ENCODE results near the gene GIPC1.
"Not testable (repeated sequence)": the region's sequence is repeated elsewhere in the genome, so short reads cannot be mapped to it uniquely, and the experiment has no call there.

The GIPC1 gene

GRCh38 chr19:14470031-14470876, 25.7 kb downstream of the GIPC1 start:
- FAIRE-seq = no peak

DNA sequence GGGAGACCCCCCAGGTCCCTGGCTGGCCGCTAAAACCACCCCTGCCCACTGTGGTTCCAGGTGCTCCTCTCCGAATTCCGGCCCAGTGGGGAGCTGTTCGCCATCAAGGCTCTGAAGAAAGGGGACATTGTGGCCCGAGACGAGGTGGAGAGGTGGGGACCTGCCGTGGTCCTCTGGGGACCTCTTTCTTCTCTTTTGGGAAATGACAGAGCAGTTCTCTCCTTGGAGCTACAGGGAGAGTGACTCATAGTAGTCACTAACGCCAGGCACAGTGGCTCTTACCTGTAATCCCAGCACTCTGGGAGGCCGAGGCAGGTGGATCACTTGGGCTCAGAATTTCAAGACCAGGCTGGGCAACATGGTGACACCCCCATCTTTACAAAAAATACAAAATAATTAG, 28.1 kb downstream of the GIPC1 start:
- no peak for FAIRE-seq

- no peak for FAIRE-seq
Measured at GRCh38 chr19:14467391-14467790, 28.5 kb downstream of the GIPC1 start.

GRCh38 chr19:14463747-14464146, 32.2 kb downstream of the GIPC1 start:
- FAIRE-seq = no peak

- FAIRE-seq = not testable (repeated sequence)
Measured at GRCh38 chr19:14462401-14462800, 33.5 kb downstream of the GIPC1 start.

DNA sequence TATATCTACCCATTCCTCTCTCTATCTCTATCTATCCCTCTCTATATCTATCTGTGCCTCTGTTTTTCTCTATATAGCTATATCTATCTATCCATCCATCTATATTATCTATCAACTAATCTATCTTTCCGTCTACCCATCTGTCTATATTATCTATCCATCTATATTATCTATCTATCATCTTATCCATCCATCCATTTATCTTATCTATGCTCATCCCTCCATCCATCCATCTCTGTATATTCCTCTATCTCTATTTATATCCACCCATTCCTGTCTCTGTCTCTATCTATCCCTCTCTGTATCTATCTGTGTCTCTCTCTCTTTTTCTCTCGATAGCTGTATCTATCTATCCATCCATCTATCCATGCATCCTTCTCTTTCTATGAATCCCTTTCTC, 35.0 kb downstream of the GIPC1 start:
- no peak for FAIRE-seq

DNA sequence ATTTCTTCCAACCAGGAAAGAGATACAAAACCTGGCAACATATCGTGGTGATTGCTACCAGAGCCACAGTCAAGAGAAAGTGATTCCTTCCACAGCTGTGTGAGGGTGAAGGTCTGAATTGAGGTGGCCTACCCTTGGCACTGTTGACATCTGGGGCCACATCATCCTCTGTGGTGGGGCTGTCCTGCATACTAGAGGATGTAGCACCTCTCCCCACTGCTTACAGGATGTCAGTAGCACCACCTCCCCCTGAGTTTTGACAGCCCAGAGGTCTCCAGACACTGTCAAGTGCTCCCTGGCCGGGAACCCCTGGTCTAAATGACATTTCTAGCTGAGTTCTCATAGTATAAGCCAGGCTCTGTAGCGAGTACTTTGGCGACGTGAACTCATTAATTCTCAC, 36.2 kb downstream of the GIPC1 start:
- FAIRE-seq = no peak

DNA sequence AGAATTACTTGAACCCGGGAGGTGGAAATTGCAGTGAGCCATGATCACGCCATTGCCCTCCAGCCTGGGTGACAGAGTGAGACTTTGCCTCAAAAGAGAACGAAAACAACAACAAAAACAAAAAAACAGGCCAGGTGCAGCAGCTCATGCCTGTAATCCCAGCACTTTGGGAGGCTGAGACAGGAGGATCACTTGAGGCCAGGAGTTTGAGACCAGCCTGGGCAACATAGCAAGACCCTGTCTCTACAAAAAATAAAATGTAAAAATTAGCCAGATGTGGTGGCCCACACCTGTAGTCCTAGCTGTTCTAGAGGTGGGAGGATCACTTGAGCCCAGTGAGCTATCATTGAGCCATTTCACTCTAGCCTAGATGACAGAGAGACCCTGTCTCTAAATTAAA, 43.6 kb downstream of the GIPC1 start:
- not testable (repeated sequence) for FAIRE-seq

DNA sequence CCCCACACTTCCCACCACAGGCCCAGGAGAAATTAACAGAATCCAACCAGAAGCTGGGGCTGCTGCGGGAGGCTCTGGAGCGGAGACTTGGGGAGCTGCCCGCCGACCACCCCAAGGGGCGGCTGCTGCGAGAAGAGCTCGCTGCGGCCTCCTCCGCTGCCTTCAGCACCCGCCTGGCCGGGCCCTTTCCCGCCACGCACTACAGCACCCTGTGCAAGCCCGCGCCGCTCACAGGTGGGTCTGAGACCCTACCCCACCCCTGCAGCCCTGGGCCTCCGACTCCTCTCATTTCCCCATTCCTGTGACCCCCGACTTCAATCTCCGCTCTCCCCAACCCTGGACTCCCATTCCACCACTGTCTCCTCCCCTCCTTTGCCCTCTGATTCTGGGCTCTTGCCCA, 45.1 kb downstream of the GIPC1 start:
- FAIRE-seq = no peak

DNA sequence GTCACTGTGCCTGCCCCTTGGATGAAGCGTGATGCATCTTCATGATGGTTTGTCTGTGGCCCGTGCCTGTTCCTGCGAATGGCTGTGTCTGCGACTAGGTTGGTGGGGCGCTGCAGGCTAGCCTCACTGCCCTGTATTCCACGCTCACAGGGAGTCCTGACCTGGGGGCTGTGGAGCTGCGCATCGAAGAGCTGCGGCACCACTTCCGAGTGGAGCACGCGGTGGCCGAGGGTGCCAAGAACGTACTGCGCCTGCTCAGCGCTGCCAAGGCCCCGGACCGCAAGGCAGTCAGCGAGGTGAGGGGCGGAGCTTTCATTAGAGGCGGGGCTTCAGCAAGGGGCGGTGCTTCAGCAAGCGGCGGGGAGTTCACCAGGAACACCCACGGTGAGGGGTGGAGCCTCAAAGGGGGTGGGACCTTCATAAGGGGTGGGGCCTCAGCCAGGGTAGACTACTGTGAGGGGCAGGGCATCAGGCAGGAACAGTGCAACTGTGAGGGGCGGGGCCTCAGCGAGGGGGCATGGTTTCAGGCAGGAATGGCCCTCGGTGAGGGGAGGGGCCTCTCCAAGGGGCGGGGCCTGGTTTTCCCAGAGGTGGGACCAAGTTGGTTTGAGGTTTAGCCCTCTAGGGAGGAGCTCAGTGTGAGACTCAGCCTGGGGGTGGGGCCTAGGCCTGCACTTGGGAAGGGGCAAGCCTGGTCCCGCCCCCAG, 45.6 kb downstream of the GIPC1 start:
- no peak for FAIRE-seq

- no peak for FAIRE-seq
Measured at GRCh38 chr19:14449321-14449720, 46.6 kb downstream of the GIPC1 start.

DNA sequence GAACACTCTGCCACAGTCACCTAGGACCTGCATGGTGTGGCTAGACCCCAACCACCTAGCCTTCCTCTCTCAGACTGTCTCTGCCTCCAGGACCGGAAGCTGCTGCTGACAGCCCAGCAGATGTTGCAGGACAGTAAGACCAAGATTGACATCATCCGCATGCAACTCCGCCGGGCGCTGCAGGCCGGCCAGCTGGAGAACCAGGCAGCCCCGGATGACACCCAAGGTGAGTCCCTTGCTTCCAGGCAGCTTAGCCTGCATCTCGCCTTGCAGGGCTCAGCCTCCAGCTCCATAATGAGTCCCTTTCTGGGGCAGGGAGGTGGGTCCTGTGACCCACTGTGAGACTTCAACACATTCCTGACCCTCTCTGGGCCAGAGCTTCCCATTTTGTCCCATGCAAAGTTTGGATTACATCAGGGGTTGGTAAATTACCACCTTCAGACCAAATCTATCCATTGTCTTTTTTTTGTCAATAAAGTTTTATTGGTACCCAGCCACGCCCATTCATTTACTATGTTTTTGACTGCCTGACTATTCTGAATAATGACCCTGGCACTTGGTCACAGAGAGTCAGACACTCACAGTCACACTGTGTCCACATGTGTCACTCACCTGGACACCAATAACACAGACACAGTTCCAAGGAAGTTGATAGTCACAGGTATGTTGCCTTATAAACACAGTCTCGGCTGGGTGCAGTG, 49.4 kb downstream of the GIPC1 start:
- FAIRE-seq = no peak

GRCh38 chr19:14443632-14444216, 52.2 kb downstream of the GIPC1 start:
- FAIRE-seq = no peak

DNA sequence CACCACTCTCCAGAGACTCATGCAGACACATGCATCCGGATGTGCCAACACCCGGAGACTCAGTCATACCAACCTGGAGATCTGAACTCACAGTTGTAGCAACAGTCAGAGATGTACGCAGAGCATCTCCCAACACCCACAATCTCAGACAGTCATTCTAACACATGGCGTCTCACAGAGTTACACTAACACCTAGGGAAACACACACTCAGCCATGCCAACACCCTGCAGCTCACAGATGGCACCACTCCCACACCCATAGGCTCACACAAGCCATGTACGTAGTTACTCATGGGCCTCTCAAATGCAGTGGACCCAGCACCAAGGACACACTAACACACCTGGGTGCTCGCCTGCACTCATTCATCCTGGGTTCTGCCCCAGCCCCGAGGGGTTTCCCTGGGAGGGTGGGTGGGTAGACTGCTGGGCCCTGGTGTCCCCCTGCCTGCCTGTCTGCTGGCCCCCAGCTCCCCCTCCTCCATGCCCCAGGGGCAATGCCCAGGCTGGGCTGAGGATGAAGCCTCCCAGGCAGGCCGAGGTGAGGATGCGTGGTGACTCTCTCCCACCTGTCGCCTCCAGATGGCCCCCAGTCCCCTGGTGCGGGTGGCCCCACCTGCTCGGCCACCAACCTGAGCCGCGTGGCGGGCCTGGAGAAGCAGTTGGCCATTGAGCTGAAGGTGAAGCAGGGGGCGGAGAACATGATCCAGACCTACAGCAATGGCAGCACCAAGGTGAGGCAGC, 52.9 kb downstream of the GIPC1 start:
- no peak for FAIRE-seq

- FAIRE-seq = no peak
Measured at GRCh38 chr19:14441041-14441938, 54.6 kb downstream of the GIPC1 start.

GRCh38 chr19:14440049-14440448, 55.9 kb downstream of the GIPC1 start:
- no peak for FAIRE-seq

GRCh38 chr19:14439014-14439413, 56.9 kb downstream of the GIPC1 start:
- FAIRE-seq = no peak

DNA sequence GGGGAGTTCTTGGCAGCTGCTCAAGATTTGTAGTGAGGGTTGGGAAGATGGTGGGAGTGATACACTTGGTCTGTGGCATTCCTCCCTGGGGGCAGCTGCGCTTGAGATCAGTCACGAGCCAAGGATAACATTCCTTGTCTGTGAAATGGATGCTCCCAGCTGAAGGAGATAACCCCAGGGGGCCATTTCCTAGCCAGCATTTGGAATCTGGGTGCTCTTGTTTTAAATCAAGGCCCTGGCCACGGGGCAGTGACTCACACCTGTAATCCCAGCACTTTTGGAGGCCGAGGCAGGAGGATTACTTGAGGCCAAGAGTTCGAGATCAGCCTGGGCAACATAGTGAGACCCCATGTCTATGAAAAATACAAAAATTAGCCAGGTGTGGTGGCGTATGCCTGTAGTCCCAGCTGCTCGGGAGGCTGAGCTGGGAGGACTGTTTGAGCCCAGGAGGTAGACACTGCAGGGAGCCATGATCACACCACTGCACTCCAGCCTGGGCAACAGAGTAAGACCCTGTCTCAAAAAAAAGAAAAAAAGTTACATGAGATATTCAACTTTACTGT, 58.3 kb downstream of the GIPC1 start:
- no peak for FAIRE-seq

- FAIRE-seq = no peak
Measured at GRCh38 chr19:14435320-14436050, 60.4 kb downstream of the GIPC1 start.
